Mesenchymal stem cell (in vitro differentiated cells and primary cell): ENCODE data around the gene SLC20A1.
"Not testable (repeated sequence)": the region's sequence is repeated elsewhere in the genome, so short reads cannot be mapped to it uniquely, and the experiment has no call there.

ENCODE experiments used
- DNase-seq: peaks from one replicate; pipeline ENCODE4 v3.0.0-alpha.2; 2013
- H2AFZ ChIP-seq: one replicate; pipeline ENCODE4 v1.6.1; 2013; ENCODE audit warnings: low read depth, mild to moderate bottlenecking, control low read depth, inconsistent platforms, low read length, moderate library complexity
- H2AK5ac ChIP-seq: 2 replicates; pipeline ENCODE4 v1.6.1; 2013; ENCODE audit warnings: low read length, moderate library complexity, mild to moderate bottlenecking, inconsistent platforms; ENCODE audit not compliant: severe bottlenecking
- H2BK120ac ChIP-seq: one replicate; pipeline ENCODE4 v1.6.1; 2013; ENCODE audit warnings: low read depth, mild to moderate bottlenecking, inconsistent platforms, low read length, moderate library complexity
- H2BK12ac ChIP-seq, 2 experiments: one replicate each; pipeline ENCODE4 v1.6.1; 2013; ENCODE audit warnings: inconsistent platforms in 2 of 2, low read length in 2 of 2, mild to moderate bottlenecking in 2 of 2, moderate library complexity in 2 of 2, control low read depth in 1 of 2
- H2BK15ac ChIP-seq: one replicate; pipeline ENCODE4 v1.6.1; 2013; ENCODE audit warnings: mild to moderate bottlenecking, low read depth, inconsistent platforms; ENCODE audit not compliant: poor library complexity, severe bottlenecking
- H2BK5ac ChIP-seq: 2 replicates; pipeline ENCODE4 v1.6.1; 2013; ENCODE audit warnings: low read depth, mild to moderate bottlenecking, low read length, control low read depth, inconsistent platforms; ENCODE audit not compliant: poor library complexity, severe bottlenecking
- H3K14ac ChIP-seq, 2 experiments: one replicate each; pipeline ENCODE4 v1.6.1; 2013; ENCODE audit warnings: inconsistent platforms in 2 of 2, low read length in 2 of 2, control low read depth in 1 of 2, mild to moderate bottlenecking in 1 of 2, moderate library complexity in 1 of 2
- H3K18ac ChIP-seq, 2 experiments: one replicate each; pipeline ENCODE4 v1.6.1; 2013; ENCODE audit warnings: inconsistent platforms in 2 of 2, low read length in 2 of 2, control low read depth in 1 of 2, low read depth in 1 of 2, mild to moderate bottlenecking in 1 of 2
- H3K23ac ChIP-seq, 2 experiments: one replicate each; pipeline ENCODE4 v1.6.1; 2013; ENCODE audit warnings: inconsistent platforms in 2 of 2, low read length in 2 of 2, mild to moderate bottlenecking in 2 of 2, moderate library complexity in 2 of 2, control low read depth in 1 of 2
- H3K27ac ChIP-seq: 2 replicates; pipeline ENCODE4 v1.5.1; 2013; ENCODE audit warnings: mild to moderate bottlenecking, moderate library complexity, low read length, control low read depth, inconsistent platforms; ENCODE audit not compliant: poor library complexity, severe bottlenecking
- H3K27me3 ChIP-seq, 2 experiments: 2 replicates each; pipeline versions ENCODE4 v1.6.1 to v1.7.0; 2013; ENCODE audit warnings: low read length in 2 of 2, mild to moderate bottlenecking in 2 of 2, moderate library complexity in 2 of 2, control low read depth in 1 of 2, inconsistent platforms in 1 of 2; ENCODE audit not compliant: control insufficient read depth in 1 of 2, insufficient read depth in 1 of 2
- H3K36me3 ChIP-seq, 2 experiments: 2 replicates each; pipeline versions ENCODE4 v1.6.1 to v1.7.0; 2013; ENCODE audit warnings: low read length in 2 of 2, control low read depth in 1 of 2, inconsistent platforms in 1 of 2, low read depth in 1 of 2, mild to moderate bottlenecking in 1 of 2; ENCODE audit not compliant: insufficient read depth in 2 of 2, control insufficient read depth in 1 of 2
- H3K4ac ChIP-seq, 2 experiments: one replicate each; pipeline ENCODE4 v1.6.1; 2013; ENCODE audit warnings: inconsistent platforms in 2 of 2, low read length in 2 of 2, mild to moderate bottlenecking in 2 of 2, moderate library complexity in 2 of 2, control low read depth in 1 of 2, low read depth in 1 of 2
- H3K4me1 ChIP-seq: 2 replicates; pipeline ENCODE4 v1.6.1; 2013; ENCODE audit warnings: low read depth, low read length, control low read depth; ENCODE audit not compliant: control insufficient read depth, insufficient read depth
- H3K4me2 ChIP-seq: 2 replicates; pipeline ENCODE4 v1.6.1; 2013; ENCODE audit warnings: low read length, mild to moderate bottlenecking, inconsistent platforms; ENCODE audit not compliant: poor library complexity, severe bottlenecking
- H3K4me3 ChIP-seq, 2 experiments: 2 replicates each; pipeline versions ENCODE4 v1.5.1 to v1.7.0; 2013; ENCODE audit warnings: low read length in 2 of 2, mild to moderate bottlenecking in 2 of 2, control low read depth in 1 of 2, low read depth in 1 of 2; ENCODE audit not compliant: insufficient read depth in 1 of 2
- H3K79me1 ChIP-seq: replicated peaks from 2 replicates; pipeline ENCODE4 v1.6.1; 2013; ENCODE audit warnings: mild to moderate bottlenecking, control low read depth, low read length, inconsistent platforms; ENCODE audit not compliant: poor library complexity, severe bottlenecking
- H3K9ac ChIP-seq: 2 replicates; pipeline ENCODE4 v1.7.0; 2013; ENCODE audit warnings: mild to moderate bottlenecking, low read length, moderate library complexity
- H3K9me3 ChIP-seq: 2 replicates; pipeline ENCODE4 v1.7.0; 2013; ENCODE audit warnings: mild to moderate bottlenecking, low read length; ENCODE audit not compliant: control insufficient read depth
- H4K8ac ChIP-seq: one replicate; pipeline ENCODE4 v1.6.1; 2013; ENCODE audit warnings: inconsistent platforms, mild to moderate bottlenecking, low read length, moderate library complexity
- H4K91ac ChIP-seq: one replicate; pipeline ENCODE4 v1.6.1; 2013; ENCODE audit warnings: mild to moderate bottlenecking, low read length, inconsistent platforms
- WGBS: methylation state at CpG from one replicate; pipeline ENCODE4 v1.1.7; 2013; ENCODE audit warnings: mixed read lengths; 5-methylcytosine and 5-hydroxymethylcytosine counted together

The SLC20A1 gene

DNA sequence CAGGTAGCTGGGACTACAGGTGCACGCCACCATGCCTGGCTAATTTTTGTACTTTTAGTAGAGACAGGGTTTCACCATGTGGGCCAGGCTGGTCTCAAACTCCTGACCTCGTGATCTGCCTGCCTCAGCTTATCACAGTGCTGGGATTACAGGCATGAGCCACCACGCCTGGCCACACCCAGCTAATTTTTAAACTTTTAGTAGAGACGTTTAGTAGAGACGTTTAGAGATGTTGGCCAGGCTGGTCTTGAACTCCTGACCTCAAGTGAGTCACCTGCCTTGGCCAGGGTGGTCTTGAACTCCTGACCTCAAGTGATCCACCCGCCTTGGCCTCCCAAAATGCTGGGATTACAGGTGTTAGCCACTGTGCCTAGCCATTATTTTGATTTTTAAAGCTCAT lies 21.8 kb downstream of the SLC20A1 start:
- not testable (repeated sequence) for H2BK5ac ChIP-seq, H3K4ac ChIP-seq, H3K27me3 ChIP-seq, H2AK5ac ChIP-seq, H3K4me2 ChIP-seq, H2BK12ac ChIP-seq, H3K9me3 ChIP-seq, H4K8ac ChIP-seq, H3K18ac ChIP-seq, H3K4me3 ChIP-seq, H3K14ac ChIP-seq, H2AFZ ChIP-seq, DNase-seq, H3K27ac ChIP-seq, H3K9ac ChIP-seq, H3K4me1 ChIP-seq, H3K23ac ChIP-seq, H3K79me1 ChIP-seq, H2BK120ac ChIP-seq, H4K91ac ChIP-seq, H2BK15ac ChIP-seq
- whole genome bisulfite sequencing, result 85% methylated on average over 6 of the region's 6 CpGs
- H3K36me3 ChIP-seq, result peaks cover 11 to 29% of the 10 kb centered on the region in 2 experiments

GRCh38 chr2:112669667-112670066 lies 23.9 kb downstream of the SLC20A1 start:
- Histone ChIP-seq H2BK120ac (no peak overlapping the region), H3K14ac (no peak overlapping the region), H3K4me1 (no peaks in the 10 kb centered on the region), H3K9me3 (no peaks in the 10 kb centered on the region), H2AK5ac (no peak overlapping the region), H2AFZ (no peak overlapping the region), H3K4ac (no peak overlapping the region), H2BK5ac (no peak overlapping the region), H3K18ac (no peak overlapping the region), H3K27ac (no peak overlapping the region), H3K9ac (no peak overlapping the region), H3K4me2 (no peak overlapping the region), H2BK15ac (no peak overlapping the region), H3K4me3 (no peak overlapping the region), H3K36me3 (peaks cover 5 to 9% of the 10 kb centered on the region in 2 experiments), H4K8ac (no peak overlapping the region), H4K91ac (no peak overlapping the region), H2BK12ac (no peak overlapping the region), H3K23ac (no peak overlapping the region), H3K27me3 (no peaks in the 10 kb centered on the region), H3K79me1 (peaks cover 2% of the 10 kb centered on the region)
- WGBS, result 93% methylated on average over 4 of the region's 4 CpGs
- DNase-seq, result no peak

GRCh38 chr2:112670252-112671022 lies 24.7 kb downstream of the SLC20A1 start:
- H3K36me3 ChIP-seq, result peaks cover under 1 to 1% of the 10 kb centered on the region in 2 experiments
- H3K27me3 ChIP-seq, result no peaks in the 10 kb centered on the region
- H3K4me1 ChIP-seq, result no peaks in the 10 kb centered on the region
- no peak overlapping the region for H2AK5ac ChIP-seq
- H3K18ac ChIP-seq, result no peak overlapping the region
- no peak overlapping the region for H3K23ac ChIP-seq
- no peak overlapping the region for H3K14ac ChIP-seq
- H3K4ac ChIP-seq, result no peak overlapping the region
- 93% methylated on average over 3 of the region's 5 CpGs for WGBS
- no peak overlapping the region for H2BK120ac ChIP-seq
- no peak overlapping the region for H3K4me3 ChIP-seq
- H2BK5ac ChIP-seq, result no peak overlapping the region
- H2BK15ac ChIP-seq, result no peak overlapping the region
- no peak overlapping the region for H3K4me2 ChIP-seq
- no peak overlapping the region for H4K8ac ChIP-seq
- H3K27ac ChIP-seq, result no peak overlapping the region
- H3K79me1 ChIP-seq, result peaks cover 1% of the 10 kb centered on the region
- H3K9ac ChIP-seq, result no peak overlapping the region
- H2AFZ ChIP-seq, result no peak overlapping the region
- no peak for DNase-seq
- H2BK12ac ChIP-seq, result no peak overlapping the region
- H3K9me3 ChIP-seq, result no peaks in the 10 kb centered on the region
- H4K91ac ChIP-seq, result no peak overlapping the region

GRCh38 chr2:112671801-112672200 lies 26.1 kb downstream of the SLC20A1 start:
- Histone ChIP-seq H3K14ac (no peak overlapping the region), H2BK12ac (no peak overlapping the region), H3K9ac (no peak overlapping the region), H3K4me1 (no peaks in the 10 kb centered on the region), H3K4me2 (no peak overlapping the region), H3K4me3 (no peak overlapping the region), H3K27ac (no peak overlapping the region), H2BK15ac (no peak overlapping the region), H3K23ac (no peak overlapping the region), H2AK5ac (no peak overlapping the region), H2AFZ (no peak overlapping the region), H3K9me3 (no peaks in the 10 kb centered on the region), H4K91ac (no peak overlapping the region), H2BK5ac (no peak overlapping the region), H2BK120ac (no peak overlapping the region), H4K8ac (no peak overlapping the region), H3K4ac (no peak overlapping the region), H3K36me3 (no peaks in the 10 kb centered on the region), H3K27me3 (no peaks in the 10 kb centered on the region), H3K79me1 (no peaks in the 10 kb centered on the region), H3K18ac (no peak overlapping the region)
- WGBS, result 100% methylated on average over 1 of the region's 2 CpGs
- DNase-seq, result no peak
